GM06990 (cell line): ENCODE results near the gene ADAMTS4.
A peak's percentile ranks its signal among the peaks of the same experiment; 100 is the strongest.

ENCODE experiments used
- DNase-seq: peaks from one replicate; pipeline ENCODE4 v3.0.0-alpha.2; 2011; ENCODE audit not compliant: insufficient read length; ENCODE audit errors: extremely low read depth
- H3K27me3 ChIP-seq: replicated peaks from 2 replicates; pipeline ENCODE4 v1.6.0; 2011; ENCODE audit warnings: low read length; ENCODE audit not compliant: control insufficient read depth, insufficient read depth
- H3K36me3 ChIP-seq: 2 replicates; pipeline ENCODE4 v1.5.1; 2011; ENCODE audit warnings: low read length; ENCODE audit not compliant: control insufficient read depth, insufficient read depth
- H3K4me3 ChIP-seq: replicated peaks from 2 replicates; pipeline ENCODE4 v1.5.1; 2011; ENCODE audit warnings: low read depth, mild to moderate bottlenecking, control low read depth, low read length
- TF ChIP-seq, protein P1 (sequence below): IDR thresholded peaks from 2 replicates; pipeline ENCODE4 v1.5.1; 2011; ENCODE audit warnings: low read length, control low read depth, mild to moderate bottlenecking, inconsistent platforms; ENCODE audit not compliant: insufficient read depth, poor library complexity, severe bottlenecking

The ADAMTS4 gene

DNA sequence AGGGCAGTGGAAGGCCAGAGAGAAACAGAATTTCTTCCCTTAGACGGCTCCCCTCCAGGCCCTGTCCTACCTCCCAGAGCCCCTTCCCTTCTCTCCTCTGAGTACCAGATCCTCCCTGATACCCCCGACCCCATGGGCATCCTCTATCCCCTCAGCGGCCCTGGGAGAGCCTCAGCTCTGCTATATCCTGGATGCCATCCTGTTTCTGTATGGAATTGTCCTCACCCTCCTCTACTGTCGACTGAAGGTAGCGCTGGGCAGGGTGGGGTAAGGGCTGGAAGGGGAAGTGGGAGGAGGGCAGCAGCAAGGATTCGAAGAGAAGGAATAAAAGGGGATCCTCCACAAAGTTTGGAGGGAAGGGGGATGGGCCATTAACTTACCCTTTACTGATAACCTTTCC lies 19.0 kb upstream of the ADAMTS4 start:
- Histone ChIP-seq H3K4me3 (no peak overlapping the region), H3K27me3 (no peaks in the 10 kb centered on the region), H3K36me3 (peaks cover 9% of the 10 kb centered on the region)
- DNase-seq = no peak
- TF ChIP-seq, protein P1, sequence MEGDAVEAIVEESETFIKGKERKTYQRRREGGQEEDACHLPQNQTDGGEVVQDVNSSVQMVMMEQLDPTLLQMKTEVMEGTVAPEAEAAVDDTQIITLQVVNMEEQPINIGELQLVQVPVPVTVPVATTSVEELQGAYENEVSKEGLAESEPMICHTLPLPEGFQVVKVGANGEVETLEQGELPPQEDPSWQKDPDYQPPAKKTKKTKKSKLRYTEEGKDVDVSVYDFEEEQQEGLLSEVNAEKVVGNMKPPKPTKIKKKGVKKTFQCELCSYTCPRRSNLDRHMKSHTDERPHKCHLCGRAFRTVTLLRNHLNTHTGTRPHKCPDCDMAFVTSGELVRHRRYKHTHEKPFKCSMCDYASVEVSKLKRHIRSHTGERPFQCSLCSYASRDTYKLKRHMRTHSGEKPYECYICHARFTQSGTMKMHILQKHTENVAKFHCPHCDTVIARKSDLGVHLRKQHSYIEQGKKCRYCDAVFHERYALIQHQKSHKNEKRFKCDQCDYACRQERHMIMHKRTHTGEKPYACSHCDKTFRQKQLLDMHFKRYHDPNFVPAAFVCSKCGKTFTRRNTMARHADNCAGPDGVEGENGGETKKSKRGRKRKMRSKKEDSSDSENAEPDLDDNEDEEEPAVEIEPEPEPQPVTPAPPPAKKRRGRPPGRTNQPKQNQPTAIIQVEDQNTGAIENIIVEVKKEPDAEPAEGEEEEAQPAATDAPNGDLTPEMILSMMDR = no peak

DNA sequence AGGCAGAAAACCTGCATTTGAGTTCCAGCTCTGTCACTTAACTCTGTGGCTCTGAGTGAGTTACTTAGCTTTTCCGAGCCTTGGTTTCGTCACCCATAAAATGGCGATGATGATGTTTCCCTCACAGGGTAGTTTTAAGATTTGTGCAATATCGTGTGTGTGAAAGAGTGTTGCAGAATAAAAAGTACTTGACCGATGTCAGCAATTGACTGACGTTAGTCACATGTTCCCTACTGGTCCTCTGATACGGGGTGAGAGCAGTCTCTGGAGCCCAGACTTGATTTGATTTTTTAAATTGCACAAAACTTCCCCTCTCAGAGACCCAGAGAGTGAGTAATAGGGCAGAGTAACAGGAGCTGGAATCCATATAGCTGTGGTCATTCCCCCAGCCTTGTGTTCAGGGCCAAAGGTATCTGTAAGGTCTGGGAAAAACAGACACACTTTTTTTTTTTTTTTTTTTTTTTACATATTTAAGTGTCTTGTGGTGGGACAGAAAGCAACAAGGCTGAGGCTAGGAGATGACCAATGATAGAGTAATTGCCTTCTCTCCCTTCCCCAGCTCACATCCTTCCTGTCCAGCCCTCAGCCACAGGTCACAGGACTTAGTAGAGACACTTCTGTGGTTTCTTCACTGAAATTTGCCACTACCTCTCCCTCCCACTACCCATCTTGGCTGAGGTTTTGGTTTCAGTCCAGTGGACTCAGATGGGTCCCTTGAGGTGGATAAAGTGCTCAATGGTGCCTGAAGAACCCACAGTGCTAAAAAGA lies 18.3 kb upstream of the ADAMTS4 start:
- DNase-seq = peak; percentile 57
- Histone ChIP-seq H3K27me3 (no peaks in the 10 kb centered on the region), H3K4me3 (no peak overlapping the region), H3K36me3 (peaks cover 9% of the 10 kb centered on the region)
- TF ChIP-seq, protein P1 = no peak

DNA sequence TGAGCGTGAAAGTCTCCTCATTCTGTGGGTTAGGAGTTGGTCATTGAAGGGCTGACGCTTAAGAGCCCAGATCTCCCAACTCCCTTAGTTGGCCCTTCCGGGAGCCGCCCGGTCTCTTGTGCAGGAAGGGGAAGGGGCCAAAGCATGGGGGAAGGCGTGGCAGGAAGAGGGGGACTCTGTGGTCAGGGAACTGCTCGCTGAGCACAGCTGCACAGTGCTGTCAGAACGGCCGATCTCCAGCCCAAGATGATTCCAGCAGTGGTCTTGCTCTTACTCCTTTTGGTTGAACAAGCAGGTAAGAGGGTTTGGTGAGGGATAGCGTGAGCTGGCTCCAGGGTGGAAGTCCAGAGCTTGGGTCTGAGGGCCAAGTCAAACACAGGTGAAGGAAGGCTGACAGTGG lies 16.2 kb upstream of the ADAMTS4 start, which contains the start of gene FCER1G:
Gene FCER1G (plus strand): TSS at position 220 of the 400 bp plus-strand sequence. CDS start 27 bp downstream, at position 247.
- Histone ChIP-seq H3K36me3 (peaks cover 17% of the 10 kb centered on the region), H3K4me3 (no peak within 1 kb of the TSS), H3K27me3 (no peaks in the 10 kb centered on the region)
- TF ChIP-seq, protein P1 = no peak
- no peak for DNase-seq

DNA sequence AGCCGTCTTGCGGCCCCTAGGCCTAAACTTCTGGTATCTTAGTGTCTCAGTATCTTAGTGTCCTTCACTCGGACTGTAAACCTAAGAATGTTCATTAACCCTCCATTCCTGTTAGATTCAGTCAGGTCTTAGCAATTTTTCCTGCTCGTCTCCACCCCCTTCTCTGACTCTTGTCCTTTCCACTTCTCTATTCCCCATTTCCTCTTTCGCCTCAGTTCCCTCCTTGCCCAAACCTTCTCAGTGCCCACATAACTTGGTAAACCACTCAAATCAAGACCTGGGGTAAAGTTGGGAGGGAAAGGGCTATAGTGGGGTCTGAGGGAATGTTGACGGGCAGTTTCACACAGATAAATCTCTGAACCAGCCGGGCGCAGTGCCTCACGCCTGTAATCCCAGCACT lies 15.5 kb upstream of the ADAMTS4 start:
- TF ChIP-seq, protein P1 = no peak
- Histone ChIP-seq H3K36me3 (peaks cover 19% of the 10 kb centered on the region), H3K4me3 (no peak overlapping the region), H3K27me3 (no peaks in the 10 kb centered on the region)
- no peak for DNase-seq

DNA sequence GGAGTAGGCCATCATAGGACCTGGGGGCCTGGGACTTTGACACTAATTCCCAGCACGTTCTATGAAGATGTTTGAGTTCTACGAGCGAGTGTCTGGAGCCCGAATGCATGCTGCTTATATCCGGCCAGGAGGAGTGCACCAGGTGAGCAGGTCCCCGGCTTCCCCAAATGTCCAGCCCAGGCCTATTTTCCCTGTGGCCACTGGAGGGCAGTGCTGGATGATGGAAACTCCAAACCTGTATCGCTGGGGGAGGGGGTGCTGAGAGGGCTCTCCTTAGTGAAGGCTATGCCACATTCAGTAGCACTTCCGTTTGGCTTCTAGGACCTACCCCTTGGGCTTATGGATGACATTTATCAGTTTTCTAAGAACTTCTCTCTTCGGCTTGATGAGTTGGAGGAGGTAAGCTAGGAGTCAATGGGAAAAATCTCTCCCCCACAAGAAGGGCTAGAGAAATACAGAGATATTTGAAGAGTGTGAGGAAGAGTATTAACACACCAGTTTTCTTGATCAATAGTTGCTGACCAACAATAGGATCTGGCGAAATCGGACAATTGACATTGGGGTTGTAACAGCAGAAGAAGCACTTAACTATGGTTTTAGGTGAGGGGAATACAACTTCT lies 11.0 kb upstream of the ADAMTS4 start:
- H3K4me3 ChIP-seq = no peak overlapping the region
- peaks cover 22% of the 10 kb centered on the region for H3K36me3 ChIP-seq
- TF ChIP-seq, protein P1 = peak; percentile 83
- H3K27me3 ChIP-seq = no peaks in the 10 kb centered on the region
- peak; percentile 42 for DNase-seq

DNA sequence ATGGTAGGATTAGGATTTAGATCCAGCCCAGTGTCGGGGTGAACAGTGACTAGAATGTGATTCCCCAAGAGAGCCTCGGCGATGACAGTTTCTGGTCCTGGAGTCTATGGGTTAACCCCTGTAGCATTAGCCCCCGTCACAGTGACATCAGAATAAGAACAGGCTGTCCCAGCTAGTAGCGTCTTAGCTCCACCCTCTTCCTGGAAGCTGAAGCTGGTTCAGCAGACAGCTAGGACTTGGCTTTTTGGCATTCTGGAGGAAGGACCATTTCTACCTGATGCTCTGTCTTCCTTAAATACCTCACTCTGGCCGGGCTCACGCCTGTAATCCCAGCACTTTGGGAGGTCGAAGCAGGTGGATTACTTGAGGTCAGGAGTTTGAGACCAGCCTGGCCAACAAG lies 8.3 kb upstream of the ADAMTS4 start:
- TF ChIP-seq, protein P1 = no peak
- H3K36me3 ChIP-seq = peaks cover 16% of the 10 kb centered on the region
- no peaks in the 10 kb centered on the region for H3K27me3 ChIP-seq
- no peak overlapping the region for H3K4me3 ChIP-seq
- DNase-seq = no peak
